HepG2 (cell line): ENCODE data around the gene C1orf50. TPM values are rescaled to one million over a fixed set of nuclear protein-coding genes. Genes with fewer than 3 reads are reported as not detected.

Experiments
- GLI4 ChIP-seq: sonication (generic); formaldehyde crosslinking; IDR thresholded peaks from 2 replicates; pipeline ENCODE4 v1.5.1; 2020; ENCODE audit warnings: missing genetic modification reagents, mild to moderate bottlenecking, moderate library complexity, borderline replicate concordance
- HDAC6 ChIP-seq: fragments of 200-600 bp; sonication (generic); IDR thresholded peaks from 2 replicates; pipeline ENCODE4 v1.7.0; 2017; ENCODE audit warnings: mild to moderate bottlenecking, antibody characterized with exemption, low read length, low read depth
- HNRNPLL ChIP-seq: fragments of 200-400 bp; formaldehyde crosslinking; IDR thresholded peaks from 2 replicates; pipeline ENCODE4 v1.6.1; 2017; ENCODE audit warnings: mild to moderate bottlenecking, low read depth, low read length; ENCODE audit not compliant: poor library complexity, severe bottlenecking
- HOXA3 ChIP-seq: sonication (generic); formaldehyde crosslinking; IDR thresholded peaks from 2 replicates; pipeline ENCODE4 v1.5.0; 2020; ENCODE audit warnings: missing genetic modification reagents
- HOXA5 ChIP-seq: sonication (generic); formaldehyde crosslinking; IDR thresholded peaks from 2 replicates; pipeline ENCODE4 v1.4.0; 2020; ENCODE audit warnings: missing genetic modification reagents
- KDM1A ChIP-seq: IDR thresholded peaks from 2 replicates; pipeline ENCODE4 v1.6.1; 2016; ENCODE audit warnings: missing compliant biosample characterization
- MBD4 ChIP-seq: IDR thresholded peaks from 2 replicates; pipeline ENCODE4 v1.6.1; 2012; ENCODE audit warnings: low read length, inconsistent platforms, borderline replicate concordance
- PHF8 ChIP-seq: sonication (generic); formaldehyde crosslinking; IDR thresholded peaks from 2 replicates; pipeline ENCODE4 v1.5.0; 2020; ENCODE audit warnings: missing genetic modification reagents
- SALL1 ChIP-seq: sonication (generic); formaldehyde crosslinking; IDR thresholded peaks from 2 replicates; pipeline ENCODE4 v1.8.0; 2022; ENCODE audit warnings: mild to moderate bottlenecking, missing genetic modification reagents
- SOX13 ChIP-seq, 3 experiments: fragments of 450-650 bp in 1 of 3; sonication (generic) in 1 of 3; formaldehyde crosslinking in 1 of 3; IDR thresholded peaks in 2 of 3; conservative IDR thresholded peaks in 1 of 3; 2 replicates each; pipeline versions ENCODE4 v1.5.0 to v1.6.1; 2016 to 2020; ENCODE audit warnings: antibody characterized with exemption in 1 of 3, mild to moderate bottlenecking in 1 of 3, missing compliant biosample characterization in 1 of 3, missing genetic modification reagents in 1 of 3, moderate library complexity in 1 of 3
- THAP11 ChIP-seq: IDR thresholded peaks from 2 replicates; pipeline ENCODE4 v1.6.1; 2016; ENCODE audit warnings: missing biosample characterization, missing genetic modification reagents
- YEATS4 ChIP-seq: sonication (generic); formaldehyde crosslinking; IDR thresholded peaks from 2 replicates; pipeline ENCODE4 v1.4.0; 2020; ENCODE audit warnings: missing genetic modification reagents, borderline replicate concordance
- ZBTB20 ChIP-seq: sonication (generic); formaldehyde crosslinking; IDR thresholded peaks from 2 replicates; pipeline ENCODE4 v1.8.1; 2023; ENCODE audit warnings: missing genetic modification reagents, low read depth, mild to moderate bottlenecking, borderline replicate concordance
- ZFP1 ChIP-seq: IDR thresholded peaks from 2 replicates; pipeline ENCODE4 v1.6.1; 2016
- ZMYM4 ChIP-seq: sonication (generic); formaldehyde crosslinking; IDR thresholded peaks from 2 replicates; pipeline ENCODE4 v1.8.1; 2023; ENCODE audit warnings: mild to moderate bottlenecking, missing genetic modification reagents
- ZNF3 ChIP-seq: IDR thresholded peaks from 2 replicates; pipeline ENCODE4 v1.7.0; 2017; ENCODE audit warnings: inconsistent platforms
- ZNF780A ChIP-seq: sonication (generic); formaldehyde crosslinking; IDR thresholded peaks from 2 replicates; pipeline ENCODE4 v1.8.0; 2022; ENCODE audit warnings: mild to moderate bottlenecking, missing genetic modification reagents, moderate library complexity
- ZSCAN25 ChIP-seq: sonication (generic); formaldehyde crosslinking; IDR thresholded peaks from 2 replicates; pipeline ENCODE4 v1.8.0; 2022; ENCODE audit warnings: mild to moderate bottlenecking, missing genetic modification reagents
- polyA plus RNA-seq, 8 experiments: library from polyadenylated mRNA; depleted of rRNA in 3 of 8; stranded (reverse) in 7 of 8; unstranded in 1 of 8; fragments of >200 nt; fragmentation: Illumina TruSeq in 4 of 8; extraction: Trizol in 4 of 8; gene quantifications; 2 replicates each; pipeline versions ENCODE4 v1.2.1 to v1.2.3, GENCODE V29; 2011 to 2016; ENCODE audit warnings: low read depth in 4 of 8, missing spikeins in 1 of 8, mixed read lengths in 1 of 8; ENCODE audit not compliant: insufficient read depth in 1 of 8
- total RNA-seq, 5 experiments: library from RNA; depleted of rRNA; stranded (reverse); fragments of >200 nt; fragmentation: Illumina TruSeq; extraction: Trizol; gene quantifications; 2 replicates each; pipeline ENCODE4 v1.2.3, GENCODE V29; 2016; ENCODE audit warnings: low read depth in 1 of 5
- TF ChIP-seq, protein P1 (sequence below): sonication (generic); formaldehyde crosslinking; IDR thresholded peaks from 2 replicates; pipeline ENCODE4 v1.5.1; 2020; ENCODE audit warnings: mild to moderate bottlenecking, missing genetic modification reagents, moderate library complexity
- TF ChIP-seq, protein P2 (sequence below): sonication (generic); formaldehyde crosslinking; IDR thresholded peaks from 2 replicates; pipeline ENCODE4 v1.8.0; 2022; ENCODE audit warnings: missing genetic modification reagents, mild to moderate bottlenecking, inconsistent platforms, borderline replicate concordance
- TF ChIP-seq, protein P3 (sequence below): sonication (generic); formaldehyde crosslinking; IDR thresholded peaks from 2 replicates; pipeline ENCODE4 v1.4.0; 2020; ENCODE audit warnings: missing genetic modification reagents
- TF ChIP-seq, protein P4 (sequence below), 2 experiments: sonication (generic) in 1 of 2; formaldehyde crosslinking in 1 of 2; IDR thresholded peaks; 2 replicates each; pipeline versions ENCODE4 v1.4.0 to v1.6.1; 2018 to 2020; ENCODE audit warnings: missing genetic modification reagents in 2 of 2, borderline replicate concordance in 1 of 2, low read depth in 1 of 2, mild to moderate bottlenecking in 1 of 2, missing biosample characterization in 1 of 2

Gene C1orf50
- total and polyA plus RNA-seq, 2 of the 13 experiments (the other 11 are each of a cell fraction or from before 2014, with no cell fraction given): 4.3 to 4.8 TPM

DNA sequence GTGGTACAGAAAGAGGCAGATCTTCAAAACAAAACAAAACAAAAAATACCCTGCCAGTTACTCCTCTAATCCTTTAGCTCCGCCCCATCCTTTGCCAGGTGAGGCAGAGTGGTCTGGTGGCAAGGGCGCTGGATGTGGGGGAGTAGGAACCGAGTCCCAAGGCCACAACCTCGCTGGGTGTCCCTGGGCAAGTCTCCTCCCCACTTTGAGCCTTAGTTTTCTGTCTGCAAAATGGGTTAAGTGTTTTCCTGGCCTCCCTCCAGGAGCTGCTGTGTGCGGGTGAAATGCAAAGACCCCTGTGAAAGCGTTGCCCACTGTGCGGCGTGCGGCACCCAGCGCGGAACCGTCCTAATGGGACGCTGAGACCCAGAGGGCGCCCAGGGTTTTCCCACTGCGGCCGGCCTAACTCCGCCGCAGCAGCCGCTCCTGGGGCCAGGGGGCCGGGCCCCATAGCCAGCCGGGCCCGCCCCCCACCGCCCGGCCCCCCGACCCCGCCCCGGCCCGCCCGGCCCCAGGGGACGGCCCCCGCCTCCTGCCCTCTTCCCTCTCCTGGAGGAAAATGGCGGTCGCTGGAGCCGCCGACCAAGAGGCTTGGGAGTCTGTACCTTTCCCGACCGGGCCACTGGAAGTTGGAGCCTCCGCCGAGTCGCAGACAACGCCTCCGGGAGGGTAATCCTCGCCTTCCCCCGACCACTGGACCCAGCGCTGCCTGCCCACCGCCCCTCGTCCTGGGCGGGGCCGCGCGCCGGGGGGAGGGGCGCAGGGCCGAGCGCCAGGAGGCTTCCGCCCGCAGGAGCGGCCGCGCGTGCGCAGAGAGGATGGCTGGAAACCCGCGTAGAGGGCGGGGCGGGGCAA lies 49.8 kb downstream of the C1orf50 start, which contains the start of the genes ERMAP and SVBP (continued):
- TF ChIP-seq ZNF3 (CRISPR knock-in tag) (no peak), ZNF780A (no peak), THAP11 (CRISPR knock-in tag) (peak; percentile 60; the same call in 1 of the 2 replicates), HOXA5 (CRISPR knock-in tag) (0 out of 2 replicates have a peak, but pooled peaks have one; percentile 28), PHF8 (CRISPR knock-in tag) (peak; percentile 84), GLI4 (CRISPR knock-in tag) (no peak), YEATS4 (CRISPR knock-in tag) (peak; percentile 66; the same call in 1 of the 2 replicates), SALL1 (CRISPR knock-in tag) (peak; percentile 32; the same call in 1 of the 2 replicates), ZMYM4 (CRISPR knock-in tag) (peak; percentile 61; the same call in 1 of the 2 replicates), MBD4 (no peak), ZSCAN25 (CRISPR knock-in tag) (peak; percentile 27; the same call in 1 of the 2 replicates), HDAC6 (no peak), ZFP1 (CRISPR knock-in tag) (no peak), ZBTB20 (CRISPR knock-in tag) (no peak), HOXA3 (CRISPR knock-in tag) (peak; percentile 70; the same call in 1 of the 2 replicates), KDM1A (CRISPR knock-in tag) (peak; percentile 70; the same call in 1 of the 2 replicates), HNRNPLL (peak; percentile 58), SOX13 (IDR thresholded peaks at IDR 0.05) (no peak), SOX13 (CRISPR knock-in tag; conservative IDR thresholded peaks at IDR 0.05 in 1 of 2, IDR thresholded peaks at IDR 0.05 in 1 of 2) (no peak)
- TF ChIP-seq, protein P1, sequence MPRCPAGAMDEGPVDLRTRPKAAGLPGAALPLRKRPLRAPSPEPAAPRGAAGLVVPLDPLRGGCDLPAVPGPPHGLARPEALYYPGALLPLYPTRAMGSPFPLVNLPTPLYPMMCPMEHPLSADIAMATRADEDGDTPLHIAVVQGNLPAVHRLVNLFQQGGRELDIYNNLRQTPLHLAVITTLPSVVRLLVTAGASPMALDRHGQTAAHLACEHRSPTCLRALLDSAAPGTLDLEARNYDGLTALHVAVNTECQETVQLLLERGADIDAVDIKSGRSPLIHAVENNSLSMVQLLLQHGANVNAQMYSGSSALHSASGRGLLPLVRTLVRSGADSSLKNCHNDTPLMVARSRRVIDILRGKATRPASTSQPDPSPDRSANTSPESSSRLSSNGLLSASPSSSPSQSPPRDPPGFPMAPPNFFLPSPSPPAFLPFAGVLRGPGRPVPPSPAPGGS (CRISPR knock-in tag): 0 out of 2 replicates have a peak, but pooled peaks have one; percentile 21
- TF ChIP-seq, protein P2, sequence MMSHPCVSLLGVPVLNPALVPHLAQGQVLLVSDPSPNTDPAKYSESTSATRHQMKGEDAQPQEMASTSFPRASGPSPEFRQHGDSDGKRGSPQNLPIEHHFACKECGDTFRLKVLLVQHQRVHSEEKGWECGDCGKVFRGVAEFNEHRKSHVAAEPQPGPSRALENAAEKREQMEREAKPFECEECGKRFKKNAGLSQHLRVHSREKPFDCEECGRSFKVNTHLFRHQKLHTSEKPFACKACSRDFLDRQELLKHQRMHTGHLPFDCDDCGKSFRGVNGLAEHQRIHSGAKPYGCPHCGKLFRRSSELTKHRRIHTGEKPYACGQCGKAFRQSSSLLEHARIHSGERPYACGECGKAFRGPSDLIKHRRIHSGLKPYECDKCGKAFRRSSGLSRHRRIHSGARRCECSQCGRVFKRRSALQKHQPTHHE (CRISPR knock-in tag): 0 out of 2 replicates have a peak, but pooled peaks have one; percentile 39
- TF ChIP-seq, protein P3, sequence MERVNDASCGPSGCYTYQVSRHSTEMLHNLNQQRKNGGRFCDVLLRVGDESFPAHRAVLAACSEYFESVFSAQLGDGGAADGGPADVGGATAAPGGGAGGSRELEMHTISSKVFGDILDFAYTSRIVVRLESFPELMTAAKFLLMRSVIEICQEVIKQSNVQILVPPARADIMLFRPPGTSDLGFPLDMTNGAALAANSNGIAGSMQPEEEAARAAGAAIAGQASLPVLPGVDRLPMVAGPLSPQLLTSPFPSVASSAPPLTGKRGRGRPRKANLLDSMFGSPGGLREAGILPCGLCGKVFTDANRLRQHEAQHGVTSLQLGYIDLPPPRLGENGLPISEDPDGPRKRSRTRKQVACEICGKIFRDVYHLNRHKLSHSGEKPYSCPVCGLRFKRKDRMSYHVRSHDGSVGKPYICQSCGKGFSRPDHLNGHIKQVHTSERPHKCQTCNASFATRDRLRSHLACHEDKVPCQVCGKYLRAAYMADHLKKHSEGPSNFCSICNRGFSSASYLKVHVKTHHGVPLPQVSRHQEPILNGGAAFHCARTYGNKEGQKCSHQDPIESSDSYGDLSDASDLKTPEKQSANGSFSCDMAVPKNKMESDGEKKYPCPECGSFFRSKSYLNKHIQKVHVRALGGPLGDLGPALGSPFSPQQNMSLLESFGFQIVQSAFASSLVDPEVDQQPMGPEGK: peak; percentile 53
- TF ChIP-seq, protein P4, sequence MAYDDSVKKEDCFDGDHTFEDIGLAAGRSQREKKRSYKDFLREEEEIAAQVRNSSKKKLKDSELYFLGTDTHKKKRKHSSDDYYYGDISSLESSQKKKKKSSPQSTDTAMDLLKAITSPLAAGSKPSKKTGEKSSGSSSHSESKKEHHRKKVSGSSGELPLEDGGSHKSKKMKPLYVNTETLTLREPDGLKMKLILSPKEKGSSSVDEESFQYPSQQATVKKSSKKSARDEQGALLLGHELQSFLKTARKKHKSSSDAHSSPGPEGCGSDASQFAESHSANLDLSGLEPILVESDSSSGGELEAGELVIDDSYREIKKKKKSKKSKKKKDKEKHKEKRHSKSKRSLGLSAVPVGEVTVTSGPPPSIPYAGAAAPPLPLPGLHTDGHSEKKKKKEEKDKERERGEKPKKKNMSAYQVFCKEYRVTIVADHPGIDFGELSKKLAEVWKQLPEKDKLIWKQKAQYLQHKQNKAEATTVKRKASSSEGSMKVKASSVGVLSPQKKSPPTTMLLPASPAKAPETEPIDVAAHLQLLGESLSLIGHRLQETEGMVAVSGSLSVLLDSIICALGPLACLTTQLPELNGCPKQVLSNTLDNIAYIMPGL (CRISPR knock-in tag; IDR thresholded peaks at IDR 0.05; ENCODE audit: borderline replicate concordance in 1 of 2, low read depth in 1 of 2): peak in 1 of 2 experiments; percentile 13; a peak in 1 of 4 replicates
